Liver (tissue), 3 donors: ENCODE results near the gene C19orf12.

Source experiments
- ATF3 ChIP-seq: IDR thresholded peaks from 2 replicates; pipeline ENCODE4 v1.6.1; 2016; ENCODE audit warnings: antibody characterized with exemption
- FOXA1 ChIP-seq: IDR thresholded peaks from 2 replicates; pipeline ENCODE4 v1.6.1; 2016; ENCODE audit warnings: antibody characterized with exemption
- MAX ChIP-seq: IDR thresholded peaks from 2 replicates; pipeline ENCODE4 v1.6.1; 2016; ENCODE audit warnings: antibody characterized with exemption
- NR2F2 ChIP-seq: IDR thresholded peaks from 2 replicates; pipeline ENCODE4 v1.6.1; 2016; ENCODE audit warnings: antibody characterized with exemption
- RAD21 ChIP-seq, 2 donors: IDR thresholded peaks; 2 replicates each; pipeline ENCODE4 v1.6.1; 2016; ENCODE audit warnings: antibody characterized with exemption in 2 of 2, mild to moderate bottlenecking in 2 of 2
- YY1 ChIP-seq: IDR thresholded peaks from 2 replicates; pipeline ENCODE4 v1.6.1; 2016; ENCODE audit warnings: antibody characterized with exemption, mild to moderate bottlenecking
- TF ChIP-seq, protein P1 (sequence below): fragments of 150-350 bp; IDR thresholded peaks from 2 replicates; pipeline ENCODE4 v1.5.1; 2017; ENCODE audit warnings: improper control_type of control experiment, low read depth, low read length; ENCODE audit not compliant: missing input control
- TF ChIP-seq, protein P2 (sequence below): IDR thresholded peaks from 2 replicates; pipeline ENCODE4 v1.6.1; 2016; ENCODE audit warnings: antibody characterized with exemption, mild to moderate bottlenecking
- donor health status: healthy.
- donor health status: healthy.

DNA sequence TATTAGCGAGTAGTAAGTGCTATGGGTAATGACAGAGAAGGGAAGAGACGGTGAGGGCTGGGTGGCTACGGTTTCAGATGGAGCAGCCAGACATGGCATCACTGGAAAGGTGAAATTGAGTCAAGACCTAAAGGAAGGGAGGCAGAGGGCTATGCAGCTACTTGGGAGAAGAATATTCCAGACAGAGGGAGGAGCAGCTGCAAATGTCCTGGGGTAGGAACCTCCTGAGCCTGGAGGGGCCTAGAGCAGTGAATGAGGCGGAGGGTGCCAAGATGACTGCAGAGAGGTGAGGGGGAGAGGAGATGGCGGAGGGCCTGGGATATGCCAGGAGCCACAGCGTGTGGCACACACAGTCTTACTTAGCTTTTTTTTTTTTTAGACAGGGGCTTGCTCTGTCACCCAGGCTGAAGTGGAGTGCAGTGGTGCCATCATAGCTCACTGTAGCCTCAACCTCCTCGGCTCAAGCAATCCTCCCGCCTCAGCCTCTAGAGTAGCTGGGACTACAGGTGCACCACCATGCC is 28.7 kb downstream of the C19orf12 start:
- TF ChIP-seq FOXA1: no peak
- TF ChIP-seq, protein P1, sequence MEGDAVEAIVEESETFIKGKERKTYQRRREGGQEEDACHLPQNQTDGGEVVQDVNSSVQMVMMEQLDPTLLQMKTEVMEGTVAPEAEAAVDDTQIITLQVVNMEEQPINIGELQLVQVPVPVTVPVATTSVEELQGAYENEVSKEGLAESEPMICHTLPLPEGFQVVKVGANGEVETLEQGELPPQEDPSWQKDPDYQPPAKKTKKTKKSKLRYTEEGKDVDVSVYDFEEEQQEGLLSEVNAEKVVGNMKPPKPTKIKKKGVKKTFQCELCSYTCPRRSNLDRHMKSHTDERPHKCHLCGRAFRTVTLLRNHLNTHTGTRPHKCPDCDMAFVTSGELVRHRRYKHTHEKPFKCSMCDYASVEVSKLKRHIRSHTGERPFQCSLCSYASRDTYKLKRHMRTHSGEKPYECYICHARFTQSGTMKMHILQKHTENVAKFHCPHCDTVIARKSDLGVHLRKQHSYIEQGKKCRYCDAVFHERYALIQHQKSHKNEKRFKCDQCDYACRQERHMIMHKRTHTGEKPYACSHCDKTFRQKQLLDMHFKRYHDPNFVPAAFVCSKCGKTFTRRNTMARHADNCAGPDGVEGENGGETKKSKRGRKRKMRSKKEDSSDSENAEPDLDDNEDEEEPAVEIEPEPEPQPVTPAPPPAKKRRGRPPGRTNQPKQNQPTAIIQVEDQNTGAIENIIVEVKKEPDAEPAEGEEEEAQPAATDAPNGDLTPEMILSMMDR: no peak
- TF ChIP-seq MAX: no peak
- no peak for TF ChIP-seq ATF3
- no peak for TF ChIP-seq RAD21 (IDR thresholded peaks at IDR 0.05)
- no peak for TF ChIP-seq NR2F2
- TF ChIP-seq, protein P2, sequence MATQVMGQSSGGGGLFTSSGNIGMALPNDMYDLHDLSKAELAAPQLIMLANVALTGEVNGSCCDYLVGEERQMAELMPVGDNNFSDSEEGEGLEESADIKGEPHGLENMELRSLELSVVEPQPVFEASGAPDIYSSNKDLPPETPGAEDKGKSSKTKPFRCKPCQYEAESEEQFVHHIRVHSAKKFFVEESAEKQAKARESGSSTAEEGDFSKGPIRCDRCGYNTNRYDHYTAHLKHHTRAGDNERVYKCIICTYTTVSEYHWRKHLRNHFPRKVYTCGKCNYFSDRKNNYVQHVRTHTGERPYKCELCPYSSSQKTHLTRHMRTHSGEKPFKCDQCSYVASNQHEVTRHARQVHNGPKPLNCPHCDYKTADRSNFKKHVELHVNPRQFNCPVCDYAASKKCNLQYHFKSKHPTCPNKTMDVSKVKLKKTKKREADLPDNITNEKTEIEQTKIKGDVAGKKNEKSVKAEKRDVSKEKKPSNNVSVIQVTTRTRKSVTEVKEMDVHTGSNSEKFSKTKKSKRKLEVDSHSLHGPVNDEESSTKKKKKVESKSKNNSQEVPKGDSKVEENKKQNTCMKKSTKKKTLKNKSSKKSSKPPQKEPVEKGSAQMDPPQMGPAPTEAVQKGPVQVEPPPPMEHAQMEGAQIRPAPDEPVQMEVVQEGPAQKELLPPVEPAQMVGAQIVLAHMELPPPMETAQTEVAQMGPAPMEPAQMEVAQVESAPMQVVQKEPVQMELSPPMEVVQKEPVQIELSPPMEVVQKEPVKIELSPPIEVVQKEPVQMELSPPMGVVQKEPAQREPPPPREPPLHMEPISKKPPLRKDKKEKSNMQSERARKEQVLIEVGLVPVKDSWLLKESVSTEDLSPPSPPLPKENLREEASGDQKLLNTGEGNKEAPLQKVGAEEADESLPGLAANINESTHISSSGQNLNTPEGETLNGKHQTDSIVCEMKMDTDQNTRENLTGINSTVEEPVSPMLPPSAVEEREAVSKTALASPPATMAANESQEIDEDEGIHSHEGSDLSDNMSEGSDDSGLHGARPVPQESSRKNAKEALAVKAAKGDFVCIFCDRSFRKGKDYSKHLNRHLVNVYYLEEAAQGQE: no peak
- TF ChIP-seq YY1: no peak
